ENCODE measurements around the gene VCX3A.
"Not testable (repeated sequence)": the region's sequence is repeated elsewhere in the genome, so short reads cannot be mapped to it uniquely, and the experiment has no call there.

The VCX3A gene

GRCh38 chrX:6535018-6535417, at the start of gene VCX3A:
Gene VCX3A, minus strand, starts transcription at chrX:6535118. Its CDS starts 621 bp downstream, at chrX:6534497.
- H3K27ac ChIP-seq (ENCODE audit: low read length), result not testable (repeated sequence)

GRCh38 chrX:6574762-6575161, 39.8 kb upstream of the VCX3A start:
- Histone ChIP-seq H3K27ac (ENCODE audit: low read length) (no peak overlapping the region), H3K36me3 (ENCODE audit: control insufficient read depth in 1 of 2, insufficient read depth in 2 of 2, low read length in 2 of 2) (no peaks in the 10 kb centered on the region), H3K4me3 (ENCODE audit: low read depth in 1 of 2, low read length in 2 of 2) (no peak overlapping the region), H3K9me3 (ENCODE audit: control insufficient read depth in 1 of 2, low read length in 2 of 2) (no peaks in the 10 kb centered on the region), H3K4me1 (ENCODE audit: control insufficient read depth in 1 of 2, insufficient read depth in 2 of 2, low read length in 2 of 2) (no peaks in the 10 kb centered on the region), H3K27me3 (ENCODE audit: low read depth, low read length) (no peaks in the 10 kb centered on the region)

More at GRCh38 chrX:6535018-6535417, at the start of gene VCX3A:
- not testable (repeated sequence) for H3K9me3 ChIP-seq (ENCODE audit: control insufficient read depth in 1 of 2, low read length in 2 of 2); H3K4me1 ChIP-seq (ENCODE audit: control insufficient read depth in 1 of 2, insufficient read depth in 2 of 2, low read length in 2 of 2); H3K4me3 ChIP-seq (ENCODE audit: low read depth in 1 of 2, low read length in 2 of 2); H3K27me3 ChIP-seq (ENCODE audit: low read depth, low read length); H3K36me3 ChIP-seq (ENCODE audit: control insufficient read depth in 1 of 2, insufficient read depth in 2 of 2, low read length in 2 of 2)

GRCh38 chrX:6568031-6568430, 33.1 kb upstream of the VCX3A start:
- Histone ChIP-seq H3K4me3 (ENCODE audit: low read depth in 1 of 2, low read length in 2 of 2) (no peak overlapping the region), H3K36me3 (ENCODE audit: control insufficient read depth in 1 of 2, insufficient read depth in 2 of 2, low read length in 2 of 2) (no peaks in the 10 kb centered on the region)

GRCh38 chrX:6558979-6559378, 24.1 kb upstream of the VCX3A start:
- Histone ChIP-seq H3K27ac (ENCODE audit: low read length) (no peak overlapping the region), H3K4me3 (ENCODE audit: low read depth in 1 of 2, low read length in 2 of 2) (no peak overlapping the region), H3K9me3 (ENCODE audit: control insufficient read depth in 1 of 2, low read length in 2 of 2) (no peaks in the 10 kb centered on the region), H3K27me3 (ENCODE audit: low read depth, low read length) (no peaks in the 10 kb centered on the region), H3K36me3 (ENCODE audit: control insufficient read depth in 1 of 2, insufficient read depth in 2 of 2, low read length in 2 of 2) (no peaks in the 10 kb centered on the region), H3K4me1 (ENCODE audit: control insufficient read depth in 1 of 2, insufficient read depth in 2 of 2, low read length in 2 of 2) (no peaks in the 10 kb centered on the region)

More at GRCh38 chrX:6568031-6568430, 33.1 kb upstream of the VCX3A start:
- Histone ChIP-seq H3K27me3 (ENCODE audit: low read depth, low read length) (no peaks in the 10 kb centered on the region), H3K27ac (ENCODE audit: low read length) (no peak overlapping the region), H3K9me3 (ENCODE audit: control insufficient read depth in 1 of 2, low read length in 2 of 2) (no peaks in the 10 kb centered on the region), H3K4me1 (ENCODE audit: control insufficient read depth in 1 of 2, insufficient read depth in 2 of 2, low read length in 2 of 2) (no peaks in the 10 kb centered on the region)

- Histone ChIP-seq H3K27ac (ENCODE audit: low read length) (no peak overlapping the region), H3K4me1 (ENCODE audit: control insufficient read depth in 1 of 2, insufficient read depth in 2 of 2, low read length in 2 of 2) (no peaks in the 10 kb centered on the region), H3K27me3 (ENCODE audit: low read depth, low read length) (no peaks in the 10 kb centered on the region), H3K9me3 (ENCODE audit: control insufficient read depth in 1 of 2, low read length in 2 of 2) (no peaks in the 10 kb centered on the region), H3K4me3 (ENCODE audit: low read depth in 1 of 2, low read length in 2 of 2) (no peak overlapping the region), H3K36me3 (ENCODE audit: control insufficient read depth in 1 of 2, insufficient read depth in 2 of 2, low read length in 2 of 2) (no peaks in the 10 kb centered on the region)
These were observed 22.8 kb upstream of the VCX3A start for GRCh38 chrX:6557690-6558089.

GRCh38 chrX:6550999-6551398, 16.1 kb upstream of the VCX3A start:
- Histone ChIP-seq H3K36me3 (ENCODE audit: control insufficient read depth in 1 of 2, insufficient read depth in 2 of 2, low read length in 2 of 2) (no peaks in the 10 kb centered on the region), H3K4me3 (ENCODE audit: low read depth in 1 of 2, low read length in 2 of 2) (no peak overlapping the region), H3K9me3 (ENCODE audit: control insufficient read depth in 1 of 2, low read length in 2 of 2) (no peaks in the 10 kb centered on the region), H3K27ac (ENCODE audit: low read length) (no peak overlapping the region), H3K27me3 (ENCODE audit: low read depth, low read length) (no peaks in the 10 kb centered on the region), H3K4me1 (ENCODE audit: control insufficient read depth in 1 of 2, insufficient read depth in 2 of 2, low read length in 2 of 2) (no peaks in the 10 kb centered on the region)

- Histone ChIP-seq H3K4me1 (ENCODE audit: control insufficient read depth in 1 of 2, insufficient read depth in 2 of 2, low read length in 2 of 2) (no peaks in the 10 kb centered on the region), H3K4me3 (ENCODE audit: low read depth in 1 of 2, low read length in 2 of 2) (no peak overlapping the region), H3K36me3 (ENCODE audit: control insufficient read depth in 1 of 2, insufficient read depth in 2 of 2, low read length in 2 of 2) (no peaks in the 10 kb centered on the region), H3K27ac (ENCODE audit: low read length) (no peak overlapping the region), H3K27me3 (ENCODE audit: low read depth, low read length) (no peaks in the 10 kb centered on the region), H3K9me3 (ENCODE audit: control insufficient read depth in 1 of 2, low read length in 2 of 2) (no peaks in the 10 kb centered on the region)
These were observed 10.8 kb upstream of the VCX3A start for GRCh38 chrX:6545712-6546111.

- Histone ChIP-seq H3K9me3 (ENCODE audit: control insufficient read depth in 1 of 2, low read length in 2 of 2) (no peaks in the 10 kb centered on the region), H3K4me1 (ENCODE audit: control insufficient read depth in 1 of 2, insufficient read depth in 2 of 2, low read length in 2 of 2) (no peaks in the 10 kb centered on the region), H3K4me3 (ENCODE audit: low read depth in 1 of 2, low read length in 2 of 2) (no peak overlapping the region), H3K27ac (ENCODE audit: low read length) (no peak overlapping the region), H3K27me3 (ENCODE audit: low read depth, low read length) (no peaks in the 10 kb centered on the region), H3K36me3 (ENCODE audit: control insufficient read depth in 1 of 2, insufficient read depth in 2 of 2, low read length in 2 of 2) (no peaks in the 10 kb centered on the region)
These were observed 8.3 kb downstream of the VCX3A start for GRCh38 chrX:6526564-6527136.

GRCh38 chrX:6517376-6517775, 17.5 kb downstream of the VCX3A start:
- Histone ChIP-seq H3K36me3 (ENCODE audit: control insufficient read depth in 1 of 2, insufficient read depth in 2 of 2, low read length in 2 of 2) (no peaks in the 10 kb centered on the region), H3K27me3 (ENCODE audit: low read depth, low read length) (no peaks in the 10 kb centered on the region), H3K4me1 (ENCODE audit: control insufficient read depth in 1 of 2, insufficient read depth in 2 of 2, low read length in 2 of 2) (no peaks in the 10 kb centered on the region), H3K4me3 (ENCODE audit: low read depth in 1 of 2, low read length in 2 of 2) (no peak overlapping the region), H3K9me3 (ENCODE audit: control insufficient read depth in 1 of 2, low read length in 2 of 2) (no peaks in the 10 kb centered on the region), H3K27ac (ENCODE audit: low read length) (no peak overlapping the region)

- Histone ChIP-seq H3K4me1 (ENCODE audit: control insufficient read depth in 1 of 2, insufficient read depth in 2 of 2, low read length in 2 of 2) (no peaks in the 10 kb centered on the region), H3K27me3 (ENCODE audit: low read depth, low read length) (no peaks in the 10 kb centered on the region), H3K4me3 (ENCODE audit: low read depth in 1 of 2, low read length in 2 of 2) (no peak overlapping the region), H3K27ac (ENCODE audit: low read length) (no peak overlapping the region), H3K9me3 (ENCODE audit: control insufficient read depth in 1 of 2, low read length in 2 of 2) (no peaks in the 10 kb centered on the region), H3K36me3 (ENCODE audit: control insufficient read depth in 1 of 2, insufficient read depth in 2 of 2, low read length in 2 of 2) (no peaks in the 10 kb centered on the region)
These were observed 28.5 kb downstream of the VCX3A start for GRCh38 chrX:6506444-6506843.

- no peak overlapping the region for H3K27ac ChIP-seq (ENCODE audit: low read length)
- no peaks in the 10 kb centered on the region for H3K4me1 ChIP-seq (ENCODE audit: control insufficient read depth in 1 of 2, insufficient read depth in 2 of 2, low read length in 2 of 2)
- no peaks in the 10 kb centered on the region for H3K9me3 ChIP-seq (ENCODE audit: control insufficient read depth in 1 of 2, low read length in 2 of 2)
- H3K27me3 ChIP-seq (ENCODE audit: low read depth, low read length), result no peaks in the 10 kb centered on the region
- H3K36me3 ChIP-seq (ENCODE audit: control insufficient read depth in 1 of 2, insufficient read depth in 2 of 2, low read length in 2 of 2), result no peaks in the 10 kb centered on the region
- no peak overlapping the region for H3K4me3 ChIP-seq (ENCODE audit: low read depth in 1 of 2, low read length in 2 of 2)
These were observed 29.0 kb downstream of the VCX3A start for GRCh38 chrX:6505960-6506359.

- Histone ChIP-seq H3K36me3 (ENCODE audit: control insufficient read depth in 1 of 2, insufficient read depth in 2 of 2, low read length in 2 of 2) (no peaks in the 10 kb centered on the region), H3K27me3 (ENCODE audit: low read depth, low read length) (no peaks in the 10 kb centered on the region), H3K9me3 (ENCODE audit: control insufficient read depth in 1 of 2, low read length in 2 of 2) (peaks cover 0 to 4% of the 10 kb centered on the region in 2 donors), H3K4me3 (ENCODE audit: low read depth in 1 of 2, low read length in 2 of 2) (no peak overlapping the region), H3K27ac (ENCODE audit: low read length) (no peak overlapping the region), H3K4me1 (ENCODE audit: control insufficient read depth in 1 of 2, insufficient read depth in 2 of 2, low read length in 2 of 2) (no peaks in the 10 kb centered on the region)
These were observed 34.2 kb downstream of the VCX3A start for GRCh38 chrX:6500719-6501118.
